T1000 (cell line): ENCODE data around the gene BOLL.
"Not testable (repeated sequence)": the region's sequence is repeated elsewhere in the genome, so short reads cannot be mapped to it uniquely, and the experiment has no call there.

Experiments
- DNase-seq: peaks from one replicate; lab custom pipeline; 2025; ENCODE audit warnings: mixed read lengths; lab: John Stamatoyannopoulos, UW

The BOLL gene, protein sequence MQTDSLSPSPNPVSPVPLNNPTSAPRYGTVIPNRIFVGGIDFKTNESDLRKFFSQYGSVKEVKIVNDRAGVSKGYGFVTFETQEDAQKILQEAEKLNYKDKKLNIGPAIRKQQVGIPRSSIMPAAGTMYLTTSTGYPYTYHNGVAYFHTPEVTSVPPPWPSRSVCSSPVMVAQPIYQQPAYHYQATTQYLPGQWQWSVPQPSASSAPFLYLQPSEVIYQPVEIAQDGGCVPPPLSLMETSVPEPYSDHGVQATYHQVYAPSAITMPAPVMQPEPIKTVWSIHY

DNA sequence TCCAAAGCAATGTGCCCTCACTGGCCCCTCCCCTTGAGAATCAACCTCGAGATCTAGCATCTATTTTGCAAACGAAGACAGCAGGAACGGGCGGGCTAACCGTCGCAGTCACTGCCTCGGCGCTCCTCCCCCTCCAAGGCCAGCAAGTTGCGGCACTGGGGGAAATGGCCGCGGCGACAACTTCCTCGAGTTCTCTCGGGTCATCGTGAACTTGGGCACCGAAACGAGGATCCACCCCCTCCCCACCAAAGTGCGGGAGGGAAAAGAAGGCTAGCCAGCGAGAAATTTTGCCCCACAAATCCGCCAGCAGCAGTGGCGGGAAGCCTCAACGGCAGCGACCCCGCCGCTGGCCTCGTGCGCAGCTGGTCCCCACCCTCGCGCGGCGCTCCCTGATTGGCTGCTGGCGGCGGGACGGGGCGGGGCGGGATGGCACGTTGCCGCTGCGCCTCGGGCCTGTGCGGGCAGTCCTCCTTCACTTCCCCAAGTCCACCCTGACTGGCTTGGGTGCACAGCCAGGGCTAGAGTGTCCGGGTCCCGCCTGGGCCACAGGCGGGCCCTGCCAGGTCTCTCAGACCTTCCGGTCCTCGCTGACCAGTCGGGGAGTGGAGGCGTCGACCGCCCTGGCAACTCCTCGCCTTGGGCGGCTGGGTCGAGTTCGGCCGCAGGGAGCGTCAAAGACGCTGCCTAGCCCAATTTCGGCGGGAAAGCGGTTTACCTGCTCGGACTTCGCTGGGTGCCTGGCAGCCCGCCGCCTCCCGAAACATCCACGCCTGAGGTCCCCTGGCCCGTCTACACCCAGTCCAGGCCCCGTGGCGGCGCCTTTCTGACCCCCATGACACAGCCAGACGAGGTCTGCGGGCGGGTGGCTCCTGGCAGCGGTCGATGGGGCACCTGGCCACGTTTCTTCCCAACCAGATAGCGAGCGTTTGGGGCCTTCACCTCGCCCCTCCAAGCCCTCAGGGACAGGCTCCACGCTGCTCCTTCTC is at the start of gene BOLL:
BOLL (minus strand) TSS at position 364 of the 986 bp plus-strand sequence. CDS start 3,469 bp downstream, outside the sequence.
- DNase-seq = no peak

DNA sequence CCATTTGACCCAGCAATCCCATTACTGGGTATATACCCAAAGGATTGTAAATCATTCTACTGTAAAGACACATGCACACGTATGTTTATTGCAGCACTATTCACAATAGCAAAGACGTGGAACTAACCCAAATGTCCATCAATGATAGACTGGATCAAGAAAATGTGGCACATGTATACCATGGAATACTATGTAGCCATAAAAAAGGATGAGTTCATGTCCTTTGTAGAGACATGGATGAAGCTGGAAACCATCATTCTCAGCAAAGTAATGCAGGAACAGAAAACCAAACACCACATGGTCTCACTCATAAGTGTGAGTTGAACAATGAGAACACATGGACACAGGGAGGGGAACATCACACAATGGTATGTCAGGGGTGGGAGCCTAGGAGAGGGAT is 49.7 kb upstream of the BOLL start:
- not testable (repeated sequence) for DNase-seq

- DNase-seq = no peak
Observed at GRCh38 chr2:197828464-197829135, 43.5 kb upstream of the BOLL start.

DNA sequence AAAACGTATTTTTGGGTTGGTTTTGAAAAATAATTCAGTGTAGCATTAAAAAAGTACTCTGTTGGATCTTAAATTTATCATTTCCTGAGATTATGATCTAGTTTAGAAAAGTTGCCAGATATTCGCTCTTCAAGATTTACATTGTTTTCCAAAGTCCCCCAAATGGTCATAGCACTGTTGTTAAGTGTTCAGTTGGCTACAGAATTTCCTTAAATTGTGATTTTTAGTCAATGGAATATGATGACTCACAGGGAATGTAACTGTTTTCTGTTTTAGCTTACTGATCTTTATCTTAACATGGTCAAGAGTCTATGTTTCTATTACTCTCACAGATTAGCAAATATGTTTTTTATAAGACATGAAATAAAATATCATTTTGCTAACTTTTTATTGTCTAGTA is 42.5 kb upstream of the BOLL start:
- no peak for DNase-seq

DNA sequence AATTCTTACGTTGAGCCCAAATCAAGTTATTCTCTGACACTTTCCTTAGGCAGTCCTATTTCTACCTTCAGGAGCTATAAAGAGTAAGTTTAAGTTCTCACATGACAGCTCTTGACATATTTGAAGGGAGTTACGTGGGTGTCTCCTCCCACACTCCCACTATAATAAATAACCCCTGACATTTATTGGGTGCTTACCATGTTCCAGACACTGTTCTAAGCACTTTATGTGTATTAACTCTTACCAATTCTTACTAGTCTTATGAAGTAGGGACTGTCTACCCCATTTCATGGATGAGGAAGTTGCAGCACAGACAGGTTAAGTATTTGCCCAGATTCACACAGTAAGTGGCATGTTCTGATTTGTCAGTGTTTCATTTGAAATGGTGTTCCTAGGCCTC is 37.2 kb upstream of the BOLL start:
- no peak for DNase-seq

- no peak for DNase-seq
Observed at GRCh38 chr2:197821550-197822289, 36.6 kb upstream of the BOLL start.

DNA sequence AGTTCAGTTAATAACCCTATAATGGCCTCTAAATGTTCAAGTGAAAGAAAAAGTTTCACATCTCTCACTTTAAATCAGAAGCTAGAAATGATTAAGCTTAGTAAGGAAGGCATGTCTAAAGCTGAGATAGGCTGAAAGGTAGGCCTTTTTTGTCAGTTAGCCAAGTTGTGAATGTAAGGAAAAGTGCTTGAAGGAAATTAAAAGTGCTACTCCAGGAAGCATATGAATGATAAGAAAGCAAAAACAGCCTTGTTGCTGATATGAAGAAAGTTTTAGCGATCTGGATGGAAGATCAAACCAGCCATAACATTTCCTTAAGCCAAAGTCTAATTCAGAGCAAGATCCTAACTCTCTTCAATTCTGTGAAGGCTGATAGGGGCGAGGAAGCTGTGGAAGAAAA is 29.4 kb upstream of the BOLL start:
- no peak for DNase-seq

DNA sequence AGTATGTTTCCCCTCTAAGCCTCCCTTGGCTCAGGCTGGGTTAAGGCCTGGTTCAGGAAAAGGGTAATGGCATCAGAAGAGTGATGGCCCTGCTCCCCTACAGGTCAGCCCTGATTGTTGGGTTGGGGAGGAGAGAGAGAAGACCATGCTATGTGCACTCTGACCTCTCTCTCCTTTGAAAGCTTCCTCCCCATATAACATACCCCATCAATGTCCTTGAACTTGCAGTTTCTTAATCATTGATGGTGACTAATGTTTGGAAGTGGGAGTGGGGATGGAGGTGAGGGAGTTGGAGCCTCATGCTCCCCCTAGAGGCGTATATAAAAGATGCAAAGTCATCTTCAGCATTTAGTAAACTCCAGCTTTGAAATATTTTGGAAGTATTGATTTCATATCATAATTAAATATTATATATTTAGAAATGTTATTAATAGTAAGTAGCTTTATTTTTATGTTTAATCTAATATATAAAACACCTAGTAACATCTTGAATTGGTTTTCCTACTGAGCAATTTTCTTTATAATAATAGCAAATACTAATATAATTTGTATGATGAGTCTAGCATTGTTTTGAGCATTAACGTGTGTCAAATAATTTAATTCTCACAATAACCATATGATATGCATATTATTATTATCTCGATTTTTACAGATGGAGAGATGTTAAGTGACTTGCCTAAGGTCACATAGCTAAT is 28.1 kb upstream of the BOLL start:
- no peak for DNase-seq

DNA sequence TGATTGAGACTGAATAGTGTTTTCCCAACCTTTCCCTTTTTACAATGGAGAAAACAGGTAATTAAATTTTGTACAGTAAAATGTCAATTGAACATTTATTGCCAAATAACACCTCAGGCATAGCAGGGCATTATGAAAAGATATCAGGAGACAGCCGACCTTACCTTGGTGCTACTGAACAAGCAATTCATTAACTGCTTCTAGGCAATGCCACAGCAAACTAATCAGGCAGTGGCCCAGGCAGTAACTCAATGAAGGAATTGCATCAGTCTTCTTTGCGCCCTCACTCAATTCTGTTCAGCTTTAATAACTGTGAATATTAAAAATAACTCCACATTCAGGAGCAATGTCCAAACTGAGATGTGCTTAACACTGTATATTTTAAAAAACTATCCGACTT is 25.4 kb upstream of the BOLL start:
- no peak for DNase-seq

DNA sequence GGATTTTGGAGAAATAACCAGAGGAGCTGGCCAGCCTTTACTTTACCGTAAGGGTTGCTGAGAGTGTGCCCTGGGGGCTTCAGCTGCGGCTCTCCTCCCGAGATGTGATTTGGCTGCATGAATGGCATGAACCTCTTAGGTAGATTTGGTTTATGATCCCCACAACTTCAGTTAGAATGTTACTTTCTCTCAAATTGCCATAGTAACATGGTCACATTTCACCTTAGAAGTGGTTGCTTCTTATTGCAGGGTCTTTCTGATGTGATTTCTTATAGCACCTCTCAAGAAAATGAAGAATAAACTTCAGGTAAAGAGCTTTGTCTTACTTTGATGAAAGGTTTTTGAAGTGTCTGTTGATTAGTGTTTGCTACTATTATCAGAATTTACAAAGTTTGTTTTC is 24.9 kb upstream of the BOLL start:
- DNase-seq = no peak

GRCh38 chr2:197809064-197809463 is 23.9 kb upstream of the BOLL start:
- DNase-seq = no peak

DNA sequence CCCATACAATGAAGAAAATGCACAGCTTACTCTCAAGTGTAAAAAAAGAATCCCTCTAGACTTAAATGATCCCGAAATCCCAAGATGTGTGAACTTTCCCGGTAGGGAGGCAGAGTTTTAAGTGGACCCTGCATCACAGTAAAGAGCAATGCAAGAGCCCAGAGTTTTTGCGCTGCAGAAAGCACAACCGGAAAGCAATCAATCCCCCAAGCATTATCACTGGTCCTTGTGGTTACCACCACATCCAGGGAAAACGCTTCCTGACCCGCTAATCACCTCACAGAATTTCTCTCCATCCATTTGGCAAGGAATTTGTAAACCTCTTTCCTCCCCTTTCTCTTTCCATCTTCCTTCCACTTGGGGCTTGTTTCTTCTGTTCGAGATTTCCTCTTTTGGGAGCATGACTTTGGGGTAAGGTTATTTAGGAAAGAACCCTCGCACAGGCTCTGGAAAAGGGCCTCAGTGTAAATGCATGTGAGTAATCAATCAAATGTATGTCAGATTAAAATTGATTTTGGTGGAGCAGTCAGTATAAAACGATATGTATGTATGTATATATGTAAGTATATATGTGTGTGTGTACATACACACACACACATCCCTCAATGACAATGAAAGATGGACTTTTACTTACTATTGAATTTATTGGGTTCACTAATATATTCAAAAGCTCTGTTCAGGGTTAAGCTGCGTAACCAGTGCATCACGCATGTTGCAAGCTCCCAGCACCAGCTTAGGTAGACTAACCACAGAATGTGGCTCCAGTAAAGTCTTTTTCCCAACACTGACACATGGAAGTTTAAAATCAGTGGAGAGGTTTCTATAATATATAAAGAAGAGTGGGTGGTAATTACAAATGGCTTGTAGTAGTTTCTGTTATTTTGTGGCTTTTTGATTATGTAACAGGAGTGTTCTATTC is 20.9 kb upstream of the BOLL start:
- no peak for DNase-seq

GRCh38 chr2:197804758-197805714 is 19.9 kb upstream of the BOLL start:
- DNase-seq = no peak

DNA sequence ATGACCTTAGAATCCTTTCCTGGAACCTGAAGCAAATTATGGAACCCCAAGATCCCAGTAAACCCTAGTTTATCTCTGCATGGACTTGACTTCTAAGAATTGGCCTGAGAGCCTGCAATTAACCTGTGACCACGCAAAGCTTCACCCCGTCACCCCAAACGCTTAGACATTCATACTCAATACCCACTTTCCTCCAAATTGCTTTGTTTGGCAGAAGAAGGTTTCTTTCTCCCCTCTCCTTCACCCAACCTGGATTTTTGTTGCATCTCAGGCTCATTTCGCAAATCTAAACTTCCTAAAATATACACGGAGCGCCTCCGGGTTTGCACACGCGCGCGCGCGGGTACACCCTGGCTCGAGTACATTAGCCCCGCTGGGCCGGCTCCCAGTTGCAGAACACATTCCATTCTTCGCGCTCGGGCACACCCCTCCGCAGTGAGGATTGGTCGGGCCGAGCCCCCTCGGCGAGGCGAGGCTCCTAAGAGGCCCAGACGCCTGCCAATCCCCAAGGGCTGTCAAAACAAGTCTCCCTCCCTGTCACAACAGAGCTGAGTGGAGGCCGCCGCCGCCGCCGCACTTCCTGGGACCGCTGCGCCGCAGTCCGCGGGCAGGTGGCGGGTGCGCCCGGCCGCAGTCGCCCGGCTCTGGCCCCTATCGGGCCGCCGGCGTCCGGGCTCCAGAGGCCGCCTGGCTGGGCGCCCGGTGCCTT is 19.1 kb upstream of the BOLL start, which contains the start of gene PLCL1:
PLCL1 (plus strand) TSS at position 545 of the 709 bp plus-strand sequence.
- DNase-seq = peak; percentile 86

DNA sequence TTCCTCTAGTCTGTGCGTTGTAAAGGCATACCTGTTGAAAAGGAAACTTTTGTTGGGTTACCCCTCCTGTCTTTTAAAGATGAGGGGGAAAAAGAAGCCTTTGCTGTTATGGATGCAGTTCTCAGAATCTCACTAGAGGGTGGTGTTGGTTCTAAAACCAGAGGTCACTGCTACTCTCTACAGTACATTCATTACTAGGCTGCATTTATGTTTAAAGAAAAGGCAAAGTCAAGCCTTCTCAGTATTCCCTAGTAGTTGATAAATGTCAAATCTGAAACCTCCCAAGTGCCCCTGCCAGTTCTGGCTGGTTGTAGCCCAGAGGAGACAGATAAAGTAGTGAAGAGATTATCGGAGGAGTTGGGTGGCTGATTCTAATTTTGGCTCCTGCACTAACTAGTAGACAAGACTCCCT is 17.9 kb upstream of the BOLL start:
- DNase-seq = no peak

DNA sequence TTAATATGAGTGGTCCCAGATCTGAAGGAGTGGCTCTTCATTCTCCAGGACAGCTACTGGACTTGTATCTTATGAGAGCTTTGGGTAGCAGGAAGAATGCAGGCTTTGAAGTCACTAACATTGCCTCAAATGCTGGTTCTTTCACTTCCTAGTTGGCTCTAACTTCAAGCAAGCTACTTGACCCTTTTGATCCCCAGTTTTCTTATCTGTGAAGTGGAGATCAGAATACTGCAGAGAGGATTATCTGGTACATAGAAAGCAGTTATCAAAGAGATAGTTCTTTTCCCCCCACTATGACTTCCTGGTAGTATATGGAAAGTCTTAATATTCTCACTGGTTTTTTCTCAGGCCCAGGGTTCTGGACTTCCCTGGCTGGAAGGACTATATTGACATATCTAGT is 15.9 kb upstream of the BOLL start:
- no peak for DNase-seq

GRCh38 chr2:197800091-197800490 is 15.0 kb upstream of the BOLL start:
- DNase-seq = no peak

GRCh38 chr2:197799068-197799467 is 13.9 kb upstream of the BOLL start:
- no peak for DNase-seq
